HepG2 (cell line): Measurements from ENCODE around the gene CD19. TPM values are rescaled to one million over a fixed set of nuclear protein-coding genes. Genes with fewer than 3 reads are reported as not detected.
A peak's percentile ranks its signal among the peaks of the same experiment; 100 is the strongest.

Source experiments
- FIP1L1 ChIP-seq: fragments of 200-400 bp; formaldehyde crosslinking; IDR thresholded peaks from 2 replicates; pipeline ENCODE4 v1.6.1; 2018; ENCODE audit warnings: low read depth, mild to moderate bottlenecking, low read length, moderate library complexity, borderline replicate concordance; ENCODE audit not compliant: insufficient read depth
- FLYWCH1 ChIP-seq: sonication (generic); formaldehyde crosslinking; IDR thresholded peaks from 2 replicates; pipeline ENCODE4 v1.8.1; 2023; ENCODE audit warnings: mild to moderate bottlenecking, missing genetic modification reagents
- HNF4A ChIP-seq: sonication (generic); formaldehyde crosslinking; IDR thresholded peaks from 2 replicates; pipeline ENCODE4 v1.4.0; 2020; ENCODE audit warnings: missing genetic modification reagents
- HOXD1 ChIP-seq: sonication (generic); formaldehyde crosslinking; IDR thresholded peaks from 2 replicates; pipeline ENCODE4 v1.5.0; 2020; ENCODE audit warnings: missing genetic modification reagents
- PHB2 ChIP-seq: fragments of 450-650 bp; IDR thresholded peaks from 2 replicates; pipeline ENCODE4 v1.6.1; 2018; ENCODE audit not compliant: partially characterized antibody
- SP2 ChIP-seq: sonication (generic); formaldehyde crosslinking; IDR thresholded peaks from 2 replicates; pipeline ENCODE4 v1.5.1; 2020; ENCODE audit warnings: mild to moderate bottlenecking, missing genetic modification reagents
- TCF7L2 ChIP-seq: IDR thresholded peaks from 2 replicates; pipeline ENCODE4 v1.6.1; 2011; ENCODE audit warnings: mild to moderate bottlenecking, low read depth, low read length, moderate library complexity
- ZBTB20 ChIP-seq: sonication (generic); formaldehyde crosslinking; IDR thresholded peaks from 2 replicates; pipeline ENCODE4 v1.8.1; 2023; ENCODE audit warnings: missing genetic modification reagents, low read depth, mild to moderate bottlenecking, borderline replicate concordance
- ZNF629 ChIP-seq: sonication (generic); formaldehyde crosslinking; conservative IDR thresholded peaks from 2 replicates; pipeline ENCODE4 v1.5.0; 2020; ENCODE audit warnings: missing genetic modification reagents
- ZNF878 ChIP-seq: sonication (generic); formaldehyde crosslinking; IDR thresholded peaks from 2 replicates; pipeline ENCODE4 v1.8.1; 2023; ENCODE audit warnings: mild to moderate bottlenecking, missing genetic modification reagents, moderate library complexity
- polyA plus RNA-seq, 8 experiments: library from polyadenylated mRNA; depleted of rRNA in 3 of 8; stranded (reverse) in 7 of 8; unstranded in 1 of 8; fragments of >200 nt; fragmentation: Illumina TruSeq in 4 of 8; extraction: Trizol in 4 of 8; gene quantifications; 2 replicates each; pipeline versions ENCODE4 v1.2.1 to v1.2.3, GENCODE V29; 2011 to 2016; ENCODE audit warnings: low read depth in 4 of 8, missing spikeins in 1 of 8, mixed read lengths in 1 of 8; ENCODE audit not compliant: insufficient read depth in 1 of 8
- total RNA-seq, 5 experiments: library from RNA; depleted of rRNA; stranded (reverse); fragments of >200 nt; fragmentation: Illumina TruSeq; extraction: Trizol; gene quantifications; 2 replicates each; pipeline ENCODE4 v1.2.3, GENCODE V29; 2016; ENCODE audit warnings: low read depth in 1 of 5
- TF ChIP-seq, protein P1 (sequence below): sonication (generic); formaldehyde crosslinking; IDR thresholded peaks from 2 replicates; pipeline ENCODE4 v1.5.1; 2020; ENCODE audit warnings: missing genetic modification reagents, mild to moderate bottlenecking, borderline replicate concordance
- TF ChIP-seq, protein P2 (sequence below): sonication (generic); formaldehyde crosslinking; IDR thresholded peaks from 2 replicates; pipeline ENCODE4 v1.5.0; 2020; ENCODE audit warnings: mild to moderate bottlenecking, missing genetic modification reagents, borderline replicate concordance
- TF ChIP-seq, protein P3 (sequence below): sonication (generic); formaldehyde crosslinking; IDR thresholded peaks from 2 replicates; pipeline ENCODE4 v1.5.0; 2020; ENCODE audit warnings: missing genetic modification reagents, mild to moderate bottlenecking, borderline replicate concordance
- TF ChIP-seq, protein P4 (sequence below): sonication (generic); formaldehyde crosslinking; IDR thresholded peaks from 2 replicates; pipeline ENCODE4 v1.4.0; 2020; ENCODE audit warnings: missing genetic modification reagents

Gene CD19
- total and polyA plus RNA-seq, 2 of the 13 experiments (the other 11 are each of a cell fraction or from before 2014, with no cell fraction given) = 0.55 to 1.1 TPM

DNA sequence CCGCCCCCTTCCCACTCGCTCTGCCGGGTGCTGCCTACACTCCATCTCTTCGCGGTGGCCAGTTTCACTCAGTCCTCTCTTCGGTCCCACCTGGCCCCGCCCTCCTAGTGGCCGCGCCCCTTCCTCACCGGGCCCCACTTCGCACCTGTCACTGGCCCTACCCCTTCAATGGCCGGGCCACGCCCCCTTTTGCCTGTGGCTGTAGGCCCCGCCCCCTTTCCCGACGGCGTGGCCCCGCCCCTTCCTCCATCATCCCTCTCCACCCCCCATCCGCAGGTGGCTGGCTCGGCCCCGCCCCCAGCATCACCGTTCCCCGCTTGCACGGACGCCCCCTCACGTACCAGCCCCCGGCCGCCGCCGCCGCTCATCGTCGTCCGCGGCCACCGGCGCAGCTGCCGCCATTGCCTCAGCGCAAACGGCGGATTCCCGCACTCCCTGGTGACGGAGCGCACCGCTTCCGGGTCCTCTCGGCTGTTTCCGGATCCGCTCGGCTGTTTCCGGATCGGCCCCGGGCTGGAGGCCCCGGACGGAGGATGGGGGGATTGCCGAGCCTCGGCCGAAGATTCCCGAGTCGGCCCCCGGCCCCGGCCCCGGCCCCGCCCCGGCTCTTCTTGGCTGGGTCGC is 6.9 kb upstream of the CD19 start, which contains the start of gene RABEP2 (continued):
- TF ChIP-seq, protein P1, sequence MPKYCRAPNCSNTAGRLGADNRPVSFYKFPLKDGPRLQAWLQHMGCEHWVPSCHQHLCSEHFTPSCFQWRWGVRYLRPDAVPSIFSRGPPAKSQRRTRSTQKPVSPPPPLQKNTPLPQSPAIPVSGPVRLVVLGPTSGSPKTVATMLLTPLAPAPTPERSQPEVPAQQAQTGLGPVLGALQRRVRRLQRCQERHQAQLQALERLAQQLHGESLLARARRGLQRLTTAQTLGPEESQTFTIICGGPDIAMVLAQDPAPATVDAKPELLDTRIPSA (CRISPR knock-in tag) = no peak
- TF ChIP-seq ZBTB20 (no peak), FIP1L1 (no peak), TCF7L2 (no peak), SP2 (CRISPR knock-in tag) (no peak; the same call in 1 of the 2 replicates), HOXD1 (CRISPR knock-in tag) (no peak), HNF4A (no peak), PHB2 (no peak), ZNF629 (CRISPR knock-in tag) (no peak), FLYWCH1 (CRISPR knock-in tag) (no peak), ZNF878 (CRISPR knock-in tag) (no peak)
- TF ChIP-seq, protein P2, sequence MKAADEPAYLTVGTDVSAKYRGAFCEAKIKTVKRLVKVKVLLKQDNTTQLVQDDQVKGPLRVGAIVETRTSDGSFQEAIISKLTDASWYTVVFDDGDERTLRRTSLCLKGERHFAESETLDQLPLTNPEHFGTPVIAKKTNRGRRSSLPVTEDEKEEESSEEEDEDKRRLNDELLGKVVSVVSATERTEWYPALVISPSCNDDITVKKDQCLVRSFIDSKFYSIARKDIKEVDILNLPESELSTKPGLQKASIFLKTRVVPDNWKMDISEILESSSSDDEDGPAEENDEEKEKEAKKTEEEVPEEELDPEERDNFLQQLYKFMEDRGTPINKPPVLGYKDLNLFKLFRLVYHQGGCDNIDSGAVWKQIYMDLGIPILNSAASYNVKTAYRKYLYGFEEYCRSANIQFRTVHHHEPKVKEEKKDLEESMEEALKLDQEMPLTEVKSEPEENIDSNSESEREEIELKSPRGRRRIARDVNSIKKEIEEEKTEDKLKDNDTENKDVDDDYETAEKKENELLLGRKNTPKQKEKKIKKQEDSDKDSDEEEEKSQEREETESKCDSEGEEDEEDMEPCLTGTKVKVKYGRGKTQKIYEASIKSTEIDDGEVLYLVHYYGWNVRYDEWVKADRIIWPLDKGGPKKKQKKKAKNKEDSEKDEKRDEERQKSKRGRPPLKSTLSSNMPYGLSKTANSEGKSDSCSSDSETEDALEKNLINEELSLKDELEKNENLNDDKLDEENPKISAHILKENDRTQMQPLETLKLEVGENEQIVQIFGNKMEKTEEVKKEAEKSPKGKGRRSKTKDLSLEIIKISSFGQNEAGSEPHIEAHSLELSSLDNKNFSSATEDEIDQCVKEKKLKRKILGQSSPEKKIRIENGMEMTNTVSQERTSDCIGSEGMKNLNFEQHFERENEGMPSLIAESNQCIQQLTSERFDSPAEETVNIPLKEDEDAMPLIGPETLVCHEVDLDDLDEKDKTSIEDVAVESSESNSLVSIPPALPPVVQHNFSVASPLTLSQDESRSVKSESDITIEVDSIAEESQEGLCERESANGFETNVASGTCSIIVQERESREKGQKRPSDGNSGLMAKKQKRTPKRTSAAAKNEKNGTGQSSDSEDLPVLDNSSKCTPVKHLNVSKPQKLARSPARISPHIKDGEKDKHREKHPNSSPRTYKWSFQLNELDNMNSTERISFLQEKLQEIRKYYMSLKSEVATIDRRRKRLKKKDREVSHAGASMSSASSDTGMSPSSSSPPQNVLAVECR (CRISPR knock-in tag) = peak; percentile 89
- TF ChIP-seq, protein P3, sequence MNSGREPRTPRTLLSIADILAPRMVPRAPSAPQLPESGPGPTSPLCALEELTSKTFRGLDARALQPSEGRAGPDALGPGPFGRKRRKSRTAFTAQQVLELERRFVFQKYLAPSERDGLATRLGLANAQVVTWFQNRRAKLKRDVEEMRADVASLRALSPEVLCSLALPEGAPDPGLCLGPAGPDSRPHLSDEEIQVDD (CRISPR knock-in tag) = no peak
- TF ChIP-seq, protein P4, sequence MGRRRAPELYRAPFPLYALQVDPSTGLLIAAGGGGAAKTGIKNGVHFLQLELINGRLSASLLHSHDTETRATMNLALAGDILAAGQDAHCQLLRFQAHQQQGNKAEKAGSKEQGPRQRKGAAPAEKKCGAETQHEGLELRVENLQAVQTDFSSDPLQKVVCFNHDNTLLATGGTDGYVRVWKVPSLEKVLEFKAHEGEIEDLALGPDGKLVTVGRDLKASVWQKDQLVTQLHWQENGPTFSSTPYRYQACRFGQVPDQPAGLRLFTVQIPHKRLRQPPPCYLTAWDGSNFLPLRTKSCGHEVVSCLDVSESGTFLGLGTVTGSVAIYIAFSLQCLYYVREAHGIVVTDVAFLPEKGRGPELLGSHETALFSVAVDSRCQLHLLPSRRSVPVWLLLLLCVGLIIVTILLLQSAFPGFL = no peak
